ENCODE results near the gene CUL3.
"Not testable (repeated sequence)": the region's sequence is repeated elsewhere in the genome, so short reads cannot be mapped to it uniquely, and the experiment has no call there.

The CUL3 gene

DNA sequence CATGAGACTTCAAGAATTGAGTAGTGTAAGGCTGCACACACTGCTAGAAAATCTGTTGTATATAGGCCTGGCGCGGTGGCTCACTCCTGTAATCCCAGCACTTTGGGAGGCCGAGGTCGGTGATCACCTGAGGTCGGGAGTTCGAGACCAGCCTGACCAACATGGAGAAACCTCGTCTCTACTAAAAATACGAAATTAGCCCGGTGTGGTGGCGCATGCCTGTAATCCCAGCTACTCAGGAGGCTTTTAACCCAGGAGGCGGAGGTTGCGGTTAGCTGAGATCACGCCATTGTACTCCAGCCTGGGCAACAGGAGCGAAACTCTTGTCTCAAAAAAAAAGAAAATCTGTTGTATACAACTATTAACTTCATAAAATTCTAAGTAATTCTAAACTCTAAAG, 2.1 kb downstream of the CUL3 start:
- in situ Hi-C loops (cut with MboI; ENCODE audit: low sequenced_read_pairs) = not testable (repeated sequence)

DNA sequence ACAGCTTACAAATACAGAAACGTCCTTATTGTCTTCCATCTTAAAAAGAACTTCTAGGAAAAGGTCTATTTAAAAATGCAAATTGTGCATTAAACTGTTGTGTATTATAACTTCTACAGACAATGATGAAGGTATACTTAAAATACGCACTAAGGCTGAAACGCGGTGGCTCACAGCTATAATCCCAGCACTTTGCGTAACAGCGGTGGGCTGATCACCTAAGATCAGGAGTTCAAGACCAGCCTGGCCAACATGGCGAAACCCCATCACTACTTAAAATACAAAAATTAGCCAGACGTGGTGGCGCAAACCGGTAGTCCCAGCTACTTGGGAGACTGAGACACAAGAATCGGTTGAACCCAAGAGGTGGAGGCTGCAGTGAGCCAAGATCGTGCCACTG, 4.9 kb downstream of the CUL3 start:
- in situ Hi-C loops (cut with MboI; ENCODE audit: low sequenced_read_pairs) = no loop called here

DNA sequence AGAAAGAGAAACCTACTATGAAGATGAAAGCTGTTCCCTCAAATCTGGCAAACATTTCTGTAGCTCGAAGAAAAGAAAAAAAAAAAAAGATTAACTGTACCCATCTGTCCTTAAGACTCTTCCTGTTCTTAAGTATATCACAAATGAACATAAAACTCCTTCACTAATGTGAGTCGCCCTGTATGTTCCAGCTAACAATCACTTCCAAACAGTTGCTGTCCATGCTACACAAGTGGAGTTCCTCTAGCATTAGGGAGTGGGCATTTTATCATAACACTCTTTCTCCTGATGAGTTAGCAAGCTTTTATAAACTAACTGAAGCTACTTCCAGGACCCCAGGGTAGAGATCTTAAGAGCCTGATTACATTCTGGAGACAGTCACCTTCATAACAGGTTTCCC, 5.8 kb downstream of the CUL3 start:
- in situ Hi-C loops (cut with MboI; ENCODE audit: low sequenced_read_pairs) = no loop called here

GRCh38 chr2:224577541-224577940, 7.6 kb downstream of the CUL3 start:
- in situ Hi-C loops (cut with MboI; ENCODE audit: low sequenced_read_pairs) = no loop called here

DNA sequence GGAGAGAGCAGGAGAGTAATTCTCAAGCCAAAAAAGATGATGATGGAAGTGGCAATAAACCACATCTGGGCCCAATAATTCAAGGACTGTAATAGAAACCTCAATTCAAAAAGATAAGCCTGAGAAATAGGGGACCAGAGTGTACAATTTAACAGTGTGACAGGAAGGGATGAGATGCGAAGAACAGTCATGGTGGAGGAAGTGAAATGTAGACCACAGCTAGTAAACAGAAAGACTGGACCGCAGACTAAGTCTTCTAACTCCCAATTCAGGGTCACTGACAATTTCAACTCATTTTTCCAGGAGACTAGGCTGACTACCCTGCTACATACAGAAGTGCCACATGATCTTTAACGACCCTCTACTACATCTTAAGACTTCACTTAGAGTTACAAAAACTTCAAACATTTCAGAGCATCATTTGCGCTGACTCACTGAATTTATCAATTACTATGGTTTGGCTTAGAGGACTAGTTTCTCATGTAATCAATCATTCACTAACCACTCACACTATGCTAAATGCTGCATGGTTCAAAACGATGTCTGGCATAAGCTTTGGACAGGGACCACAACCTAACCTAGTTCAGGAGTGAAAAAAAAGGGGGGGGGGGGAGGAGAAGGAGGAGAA, 9.0 kb downstream of the CUL3 start:
- in situ Hi-C loops (cut with MboI; ENCODE audit: low sequenced_read_pairs) = no loop called here

DNA sequence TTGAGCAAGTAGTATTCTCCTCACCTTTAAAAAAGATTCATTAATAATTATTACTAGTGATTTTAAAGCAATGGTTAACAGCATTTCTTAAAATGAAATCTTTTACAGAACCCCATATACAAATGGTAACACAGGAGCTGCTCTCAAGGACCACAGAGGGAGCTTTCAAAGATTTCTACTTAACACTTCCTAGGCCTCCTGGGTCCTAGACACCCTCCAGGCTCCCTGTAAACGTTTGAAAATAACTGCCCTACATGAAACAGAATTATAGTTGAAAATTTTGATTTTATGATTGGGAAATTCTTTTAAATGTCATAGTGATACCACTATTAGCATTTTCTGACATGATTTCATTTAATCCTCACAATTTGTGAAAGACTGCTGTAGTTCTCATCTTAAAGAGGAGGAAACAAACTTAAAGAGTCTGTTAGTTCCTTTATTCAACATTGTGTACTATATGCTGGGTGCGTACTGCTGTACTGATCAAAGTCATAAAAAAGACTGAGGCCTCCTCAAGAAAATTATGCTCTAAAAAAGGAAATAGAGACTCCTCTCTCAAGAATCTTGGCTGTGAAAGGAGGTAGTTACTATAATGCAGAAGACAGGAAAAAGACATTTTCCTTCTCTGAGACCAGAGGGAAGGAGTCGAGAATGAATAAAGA, 10.6 kb downstream of the CUL3 start:
- in situ Hi-C loops (cut with MboI; ENCODE audit: low sequenced_read_pairs) = no loop called here

DNA sequence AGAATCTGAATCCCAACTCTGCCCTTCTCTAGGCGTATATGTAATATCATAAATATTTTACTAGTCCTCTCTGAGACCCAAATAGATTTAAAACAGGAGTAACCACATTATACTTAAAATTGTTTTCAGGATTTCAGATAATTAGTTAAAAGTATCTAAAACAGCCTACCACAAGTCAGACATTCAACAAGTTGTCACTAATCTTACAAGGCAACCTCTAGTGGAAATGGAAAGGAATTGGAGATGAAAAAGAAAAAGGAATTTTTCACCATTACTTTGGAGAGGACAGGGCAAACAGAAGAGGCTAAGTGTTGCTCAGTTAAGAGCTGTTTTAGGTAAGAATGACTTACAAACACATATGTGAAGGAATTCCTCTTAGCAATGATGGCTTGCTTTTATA, 11.4 kb downstream of the CUL3 start:
- in situ Hi-C loops (cut with MboI; ENCODE audit: low sequenced_read_pairs) = no loop called here

DNA sequence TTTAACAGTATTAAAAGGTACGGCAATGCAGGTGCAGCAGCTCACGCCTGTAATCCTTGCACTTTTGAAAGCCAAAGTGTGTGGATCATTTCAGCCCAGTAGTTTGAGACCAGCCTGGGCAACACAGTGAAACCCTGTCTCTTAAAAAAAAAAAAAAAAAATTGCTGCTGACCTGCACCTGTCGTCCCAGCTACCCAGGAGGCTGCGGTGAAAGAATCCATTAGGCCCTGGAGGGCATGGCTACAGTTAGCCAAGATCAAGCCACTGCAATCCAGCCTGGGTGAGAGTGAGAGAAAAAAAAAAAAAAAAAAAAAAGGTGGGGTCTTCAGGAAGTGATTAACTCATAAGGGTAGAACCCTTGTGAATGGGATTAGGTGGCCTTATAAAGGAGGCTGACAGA, 12.8 kb downstream of the CUL3 start:
- in situ Hi-C loops (cut with MboI; ENCODE audit: low sequenced_read_pairs) = no loop called here

GRCh38 chr2:224570328-224570993, 14.7 kb downstream of the CUL3 start:
- in situ Hi-C loops (cut with MboI; ENCODE audit: low sequenced_read_pairs) = no loop called here

- in situ Hi-C loops (cut with MboI; ENCODE audit: low sequenced_read_pairs) = no loop called here
These were observed 15.5 kb downstream of the CUL3 start for GRCh38 chr2:224569654-224570053.

- in situ Hi-C loops (cut with MboI; ENCODE audit: low sequenced_read_pairs) = no loop called here
These were observed 19.6 kb downstream of the CUL3 start for GRCh38 chr2:224565452-224566035.

- in situ Hi-C loops (cut with MboI; ENCODE audit: low sequenced_read_pairs) = no loop called here
These were observed 21.6 kb downstream of the CUL3 start for GRCh38 chr2:224563537-224563936.

DNA sequence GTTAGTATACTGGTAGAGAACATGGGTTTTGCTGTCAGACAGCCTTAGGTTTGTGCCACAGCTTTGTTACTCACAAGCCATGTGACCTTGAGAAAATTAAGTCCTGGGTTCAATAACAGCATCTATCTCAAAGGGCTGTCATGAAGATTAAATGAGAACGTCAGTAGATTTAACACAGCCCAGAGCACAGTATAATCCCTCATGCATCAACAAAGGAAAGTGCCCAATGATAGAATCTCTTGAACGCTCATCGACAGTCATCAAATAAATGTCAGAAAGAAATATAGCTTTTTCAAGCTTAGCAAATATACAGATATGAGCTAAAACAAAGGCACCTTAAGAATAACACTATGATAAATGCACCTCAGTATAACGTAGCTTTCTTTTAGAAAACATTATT, 22.3 kb downstream of the CUL3 start:
- in situ Hi-C loops (cut with MboI; ENCODE audit: low sequenced_read_pairs) = no loop called here

DNA sequence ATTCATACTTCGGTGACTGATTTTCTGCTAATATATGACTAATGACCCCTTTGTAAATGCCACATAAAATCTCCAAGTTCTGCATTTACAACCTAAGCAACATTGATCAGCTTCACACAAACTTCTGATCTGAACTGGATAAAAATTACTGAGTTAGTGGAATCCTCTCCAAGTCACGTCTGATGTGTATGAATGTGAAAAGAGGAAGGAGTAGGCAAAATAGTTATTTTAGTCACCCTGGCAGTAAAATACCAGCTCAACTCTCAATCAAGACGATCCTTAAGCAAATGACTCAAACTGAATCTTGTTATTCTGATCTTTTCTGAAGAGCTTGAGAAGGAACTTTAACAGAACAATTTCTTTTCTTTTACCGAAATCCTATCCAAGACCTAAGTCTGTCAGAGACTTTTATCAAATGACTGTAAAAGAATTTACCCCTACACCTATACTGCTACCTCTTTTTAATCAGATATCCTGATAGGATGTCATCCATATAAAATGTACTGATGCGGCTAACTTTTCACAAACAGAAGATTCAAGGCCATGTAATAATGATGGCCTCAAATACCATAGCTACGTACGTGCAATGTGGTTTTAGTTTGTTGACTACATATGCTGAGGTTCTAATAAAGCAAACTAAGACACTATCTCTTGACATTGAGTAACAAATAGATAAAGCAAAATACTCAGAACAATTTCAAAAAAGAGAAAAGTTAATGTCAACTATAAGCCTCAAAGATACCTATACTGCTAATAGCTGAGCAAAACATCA, 23.7 kb downstream of the CUL3 start:
- in situ Hi-C loops (cut with MboI; ENCODE audit: low sequenced_read_pairs) = no loop called here

DNA sequence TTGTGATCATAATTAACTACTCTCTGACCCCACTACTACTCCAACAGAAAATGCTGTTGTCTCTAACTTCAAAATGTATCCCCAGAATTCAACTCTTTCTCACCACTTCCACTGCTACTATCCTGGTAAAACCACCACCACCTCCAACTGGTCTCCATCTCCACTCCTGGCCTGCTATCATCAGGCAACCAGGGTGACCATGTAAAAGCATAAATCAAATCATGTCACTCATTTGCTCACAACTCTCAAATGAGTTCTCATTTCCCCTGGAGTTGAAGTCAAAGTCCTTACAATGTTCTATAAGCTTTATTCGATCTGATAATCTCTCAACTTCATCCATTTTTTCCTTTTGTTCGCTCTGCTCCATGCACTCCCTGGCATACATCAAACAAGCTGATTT, 24.6 kb downstream of the CUL3 start:
- in situ Hi-C loops (cut with MboI; ENCODE audit: low sequenced_read_pairs) = no loop called here

GRCh38 chr2:224557610-224558009, 27.6 kb downstream of the CUL3 start:
- in situ Hi-C loops (cut with MboI; ENCODE audit: low sequenced_read_pairs) = no loop called here

DNA sequence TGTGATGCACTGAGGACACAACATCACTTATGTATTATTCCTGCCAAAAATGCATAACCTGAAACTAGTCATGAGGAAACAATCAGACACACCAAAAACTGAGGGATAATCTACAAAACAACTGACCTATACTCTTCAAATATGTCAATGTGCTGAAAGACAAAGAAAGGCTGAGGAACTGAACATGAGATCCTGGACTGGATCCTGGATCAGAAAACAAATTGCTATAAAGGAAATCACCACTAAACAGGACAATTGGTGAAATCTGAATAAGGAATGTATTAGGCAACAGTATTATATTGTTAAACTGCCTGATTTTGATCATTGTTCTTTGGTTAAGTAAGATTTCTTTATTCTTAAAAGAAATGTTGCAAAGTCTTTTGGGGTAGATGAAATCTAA, 28.8 kb downstream of the CUL3 start:
- in situ Hi-C loops (cut with MboI; ENCODE audit: low sequenced_read_pairs) = no loop called here

DNA sequence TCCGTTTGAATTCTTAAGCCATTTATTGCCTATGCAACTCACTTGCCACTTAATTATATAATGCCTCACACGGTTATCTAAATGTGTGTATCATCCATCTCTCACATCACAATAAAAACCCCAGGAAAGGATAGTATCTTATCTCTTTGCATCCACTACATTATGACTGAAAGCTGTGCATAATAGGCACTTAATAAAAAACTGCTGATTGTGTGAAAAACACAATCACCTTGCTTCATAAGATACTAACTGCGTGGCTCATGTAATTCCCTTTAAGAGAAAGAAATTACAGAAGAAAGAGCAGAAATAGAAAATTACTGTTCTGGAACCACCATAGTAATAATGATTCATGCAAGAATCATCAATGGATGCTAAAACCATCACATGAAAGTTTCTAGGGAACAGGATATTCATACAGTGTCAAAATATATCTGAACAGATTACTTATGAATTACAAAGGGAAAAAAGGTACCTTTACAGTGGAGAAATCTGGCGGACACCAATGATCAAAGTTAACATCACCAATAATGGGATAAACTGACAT, 29.3 kb downstream of the CUL3 start:
- in situ Hi-C loops (cut with MboI; ENCODE audit: low sequenced_read_pairs) = no loop called here

DNA sequence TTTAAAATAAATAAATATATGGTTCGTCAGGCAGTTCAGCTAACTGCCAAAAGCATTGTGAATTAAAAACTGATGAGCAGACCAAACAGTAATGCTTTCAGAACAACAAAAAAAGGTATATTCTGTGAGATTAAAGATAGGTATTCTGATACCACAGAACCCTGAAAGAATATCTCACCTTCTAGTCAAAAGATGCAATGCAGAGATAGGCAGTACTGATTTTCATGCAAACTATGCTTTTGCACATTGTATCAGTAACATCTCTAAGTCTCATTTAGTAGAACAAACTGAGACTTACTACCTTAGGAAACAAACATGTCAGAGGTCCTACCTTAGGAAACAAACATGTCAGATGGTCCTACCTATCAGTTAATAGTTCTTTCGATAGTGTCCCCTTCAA, 32.4 kb downstream of the CUL3 start:
- in situ Hi-C loops (cut with MboI; ENCODE audit: low sequenced_read_pairs) = no loop called here

GRCh38 chr2:224551693-224552092, 33.5 kb downstream of the CUL3 start:
- in situ Hi-C loops (cut with MboI; ENCODE audit: low sequenced_read_pairs) = no loop called here

GRCh38 chr2:224546926-224547325, 38.2 kb downstream of the CUL3 start:
- in situ Hi-C loops (cut with MboI; ENCODE audit: low sequenced_read_pairs) = no loop called here

Data from HL-60/S4 treated with phorbol 12-myristate 13-acetate at 8.2 ng/mL for 4 days and 3 days (cell line).